ENCODE results near the gene IDH3B. TPM values are rescaled to one million over a fixed set of nuclear protein-coding genes. Genes with fewer than 3 reads are reported as not detected.

The IDH3B gene
- total and polyA plus RNA-seq, 2 of the 13 experiments (the other 11 are each of a cell fraction or from before 2014, with no cell fraction given): 215 to 254 TPM

- ATAC-seq: no peak
- TF ChIP-seq KDM6A (CRISPR knock-in tag; IDR thresholded peaks at IDR 0.05; ENCODE audit: low read depth): no peak
- TF ChIP-seq SATB2 (CRISPR knock-in tag; IDR thresholded peaks at IDR 0.05): no peak
- TF ChIP-seq PAF1 (CRISPR knock-in tag; IDR thresholded peaks at IDR 0.05): no peak
- no peak for TF ChIP-seq ZNF567 (CRISPR knock-in tag; IDR thresholded peaks at IDR 0.05; ENCODE audit: borderline replicate concordance)
- TF ChIP-seq, protein P1, sequence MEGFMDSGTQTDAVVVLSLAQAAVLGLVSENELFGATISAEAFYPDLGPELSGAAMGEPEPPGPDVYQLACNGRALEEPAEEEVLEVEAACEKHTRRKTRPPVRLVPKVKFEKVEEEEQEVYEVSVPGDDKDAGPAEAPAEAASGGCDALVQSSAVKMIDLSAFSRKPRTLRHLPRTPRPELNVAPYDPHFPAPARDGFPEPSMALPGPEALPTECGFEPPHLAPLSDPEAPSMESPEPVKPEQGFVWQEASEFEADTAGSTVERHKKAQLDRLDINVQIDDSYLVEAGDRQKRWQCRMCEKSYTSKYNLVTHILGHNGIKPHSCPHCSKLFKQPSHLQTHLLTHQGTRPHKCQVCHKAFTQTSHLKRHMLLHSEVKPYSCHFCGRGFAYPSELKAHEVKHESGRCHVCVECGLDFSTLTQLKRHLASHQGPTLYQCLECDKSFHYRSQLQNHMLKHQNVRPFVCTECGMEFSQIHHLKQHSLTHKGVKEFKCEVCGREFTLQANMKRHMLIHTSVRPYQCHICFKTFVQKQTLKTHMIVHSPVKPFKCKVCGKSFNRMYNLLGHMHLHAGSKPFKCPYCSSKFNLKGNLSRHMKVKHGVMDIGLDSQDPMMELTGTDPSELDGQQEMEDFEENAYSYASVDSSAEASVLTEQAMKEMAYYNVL (CRISPR knock-in tag; IDR thresholded peaks at IDR 0.05; ENCODE audit: borderline replicate concordance): no peak
- no peak for TF ChIP-seq HDAC6 (IDR thresholded peaks at IDR 0.05; ENCODE audit: low read depth, low read length)
- TF ChIP-seq FOXA3 (CRISPR knock-in tag; IDR thresholded peaks at IDR 0.05): no peak
- TF ChIP-seq ZNF446 (CRISPR knock-in tag; IDR thresholded peaks at IDR 0.05): no peak
- TF ChIP-seq, protein P2, sequence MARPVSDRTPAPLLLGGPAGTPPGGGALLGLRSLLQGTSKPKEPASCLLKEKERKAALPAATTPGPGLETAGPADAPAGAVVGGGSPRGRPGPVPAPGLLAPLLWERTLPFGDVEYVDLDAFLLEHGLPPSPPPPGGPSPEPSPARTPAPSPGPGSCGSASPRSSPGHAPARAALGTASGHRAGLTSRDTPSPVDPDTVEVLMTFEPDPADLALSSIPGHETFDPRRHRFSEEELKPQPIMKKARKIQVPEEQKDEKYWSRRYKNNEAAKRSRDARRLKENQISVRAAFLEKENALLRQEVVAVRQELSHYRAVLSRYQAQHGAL (CRISPR knock-in tag; IDR thresholded peaks at IDR 0.05; ENCODE audit: not compliant biosample characterization): no peak
- no peak for TF ChIP-seq DMAP1 (CRISPR knock-in tag; IDR thresholded peaks at IDR 0.05)
- TF ChIP-seq ZNF7 (CRISPR knock-in tag; IDR thresholded peaks at IDR 0.05): no peak
- intact Hi-C loops (cut with micrococcal nuclease; ENCODE audit: unreplicated experiment): no loop called here
- no peak for FAIRE-seq
- Histone ChIP-seq H3K27me3 (ENCODE audit: control insufficient read depth in 1 of 2, insufficient read depth in 2 of 2, low read length in 2 of 2) (peaks cover 37 to 81% of the 10 kb centered on the region in 2 experiments), H3K79me2 (ENCODE audit: insufficient read depth, low read length) (no peaks in the 10 kb centered on the region), H3K4me1 (ENCODE audit: insufficient read depth, low read length) (peaks cover 18% of the 10 kb centered on the region; the same call in 1 of the 2 replicates), H2AFZ (ENCODE audit: low read length) (no peak overlapping the region), H3K27ac (ENCODE audit: extremely low read length, insufficient read depth, low read length) (no peak overlapping the region), H3K9me3 (ENCODE audit: low read length) (no peaks in the 10 kb centered on the region), H3K4me3 (replicated peaks in 1 of 3; ENCODE audit: insufficient read depth in 1 of 3, low read depth in 2 of 3, low read length in 3 of 3) (no peak overlapping the region), H3K36me3 (replicated peaks in 1 of 2; ENCODE audit: control insufficient read depth in 1 of 2, insufficient read depth in 2 of 2, low read length in 2 of 2) (no peaks in the 10 kb centered on the region), H3K9ac (ENCODE audit: insufficient read depth, low read depth, low read length) (no peak overlapping the region), H3K4me2 (ENCODE audit: low read depth, low read length) (no peak overlapping the region), H4K20me1 (ENCODE audit: insufficient read depth, low read length) (peaks cover 10% of the 10 kb centered on the region; the same call in 1 of the 2 replicates)
- POLR2A ChIA-PET: no interaction called here
- DNase-seq (ENCODE audit: low spot score): no peak
- in situ Hi-C loops (cut with HindIII; ENCODE audit: extremely low pct_ligation_motif_present, low pct_unique_long_range_greater_than_20kb): no loop called here
- CTCF ChIA-PET (ENCODE audit: low intra/inter-chr PET ratio, low total read pairs): no interaction called here
- 8% methylated on average over 3 of the region's 3 CpGs for WGBS (ENCODE audit: low lambda C conversion rate)
- no TSS peak for BruUV-seq (replicated peaks)
These were observed 33.8 kb upstream of the IDH3B start for GRCh38 chr20:2697768-2698167.

All from HepG2 (cell line).